ENCODE data around the gene SLC38A9.

SLC38A9 gene

DNA sequence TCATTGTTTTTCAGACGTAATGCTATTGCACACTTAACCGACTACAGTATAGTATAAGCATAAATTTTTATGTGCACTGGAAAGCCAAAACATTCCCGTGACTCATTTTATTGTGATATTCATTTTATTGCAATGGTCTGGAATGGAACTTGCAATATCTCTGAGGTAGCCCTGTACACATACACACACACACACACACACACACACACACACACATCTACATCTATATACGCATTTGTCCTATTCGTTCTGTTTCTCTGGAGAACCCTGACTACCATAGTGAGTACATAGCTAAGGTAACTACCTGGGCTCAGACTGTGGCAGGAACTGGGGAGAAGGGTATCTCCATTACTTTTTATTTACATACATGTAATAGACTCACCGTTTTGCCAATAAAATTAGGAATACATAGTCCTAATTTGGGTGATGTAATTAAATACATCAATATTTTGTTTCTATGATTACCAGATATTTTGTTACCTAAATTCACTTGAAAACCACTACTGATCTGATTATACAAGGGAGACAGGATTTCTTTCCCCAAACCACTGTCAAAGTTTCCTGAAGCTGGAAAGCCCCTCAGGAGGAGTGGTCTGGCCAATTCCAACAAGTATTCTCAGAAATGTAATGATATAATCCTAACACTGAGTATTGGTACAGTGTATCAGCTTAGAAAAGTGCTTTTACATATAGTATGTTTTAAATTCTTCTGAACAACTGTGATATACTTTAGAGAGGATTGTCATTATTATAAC is 103.4 kb downstream of the SLC38A9 start:
- DNase-seq = peak in 1 of 5 experiments; percentile 65

DNA sequence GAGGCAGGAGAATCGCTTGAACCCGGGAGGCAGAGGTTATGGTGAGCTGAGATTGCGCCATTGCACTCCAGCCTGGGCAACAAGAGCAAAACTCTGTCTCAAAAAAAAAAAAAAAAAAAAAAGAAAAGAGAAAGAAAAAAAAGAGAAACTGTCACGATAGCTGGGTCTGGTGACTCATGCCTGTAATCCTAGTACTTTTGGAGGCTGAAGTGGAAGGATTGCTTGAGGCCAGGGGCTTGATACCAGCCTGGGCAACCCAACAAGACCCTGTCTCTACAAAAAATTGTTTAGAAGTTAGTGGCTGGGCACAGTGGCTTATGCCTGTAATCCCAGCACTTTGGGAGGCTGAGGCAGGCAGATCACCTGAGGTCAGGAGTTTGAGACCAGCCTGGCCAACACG is 104.8 kb downstream of the SLC38A9 start:
- peak in 1 of 5 experiments; percentile 64 for DNase-seq

DNA sequence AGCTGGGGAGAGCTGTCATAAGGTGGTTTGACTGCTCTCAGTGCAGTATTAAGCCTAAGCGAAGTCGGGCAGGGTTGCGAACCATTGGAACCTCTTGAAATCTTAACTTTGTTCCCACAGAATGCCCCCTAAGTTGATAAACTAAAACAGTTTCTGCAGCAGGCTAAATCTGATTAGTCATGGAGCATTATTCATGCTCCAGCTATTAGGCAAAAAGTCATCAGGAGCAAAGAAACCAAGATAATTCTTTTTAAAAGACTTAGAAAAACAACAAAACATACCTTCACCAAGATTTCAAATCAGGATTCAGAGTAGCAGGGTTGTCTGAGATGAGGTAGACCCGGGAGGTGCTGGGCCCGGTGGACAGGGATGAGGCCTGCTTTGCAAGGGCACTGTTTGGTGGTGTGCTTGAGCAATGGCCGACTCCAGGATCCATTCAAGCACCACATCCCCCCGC is 107.5 kb downstream of the SLC38A9 start:
- no peak for DNase-seq

DNA sequence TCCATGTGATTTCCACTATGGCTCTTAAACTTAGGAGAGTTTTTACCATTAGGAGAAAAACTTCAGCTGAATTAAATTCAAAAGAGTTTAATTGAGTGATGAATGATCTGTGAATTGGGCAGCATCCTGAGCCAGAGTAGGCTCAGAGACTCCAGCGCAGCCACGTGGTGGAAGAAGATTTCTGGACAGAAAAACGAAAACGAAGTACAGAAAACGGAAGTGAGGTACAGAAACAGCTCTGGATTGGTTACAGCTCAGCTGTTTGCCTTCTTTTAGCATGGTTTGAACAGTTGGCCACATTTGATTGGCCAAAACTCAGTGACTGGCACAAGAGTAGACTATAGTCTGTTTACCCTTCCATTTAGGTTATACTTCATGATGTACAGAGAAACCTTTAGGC is 108.2 kb downstream of the SLC38A9 start:
- DNase-seq = peak in 1 of 5 experiments; percentile 55

DNA sequence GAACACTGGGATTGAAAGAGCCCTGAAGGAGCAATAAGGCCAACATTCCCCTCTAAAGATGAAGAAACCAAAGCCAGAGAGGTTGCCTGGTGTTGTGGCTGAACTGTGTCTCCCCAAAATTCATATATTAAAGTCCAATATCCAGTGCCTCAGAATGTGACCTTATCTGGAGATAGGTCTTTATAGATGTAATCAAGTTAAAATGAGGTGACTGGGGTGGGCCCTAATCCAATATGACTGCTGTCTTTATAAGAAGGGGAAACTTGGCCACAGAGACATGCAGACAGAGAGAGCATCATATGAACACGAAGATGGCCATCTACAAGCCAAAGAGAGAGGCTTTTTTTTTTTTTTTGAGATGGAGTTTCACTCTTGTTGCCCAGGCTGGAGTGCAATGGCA is 110.5 kb downstream of the SLC38A9 start:
- DNase-seq = no peak

DNA sequence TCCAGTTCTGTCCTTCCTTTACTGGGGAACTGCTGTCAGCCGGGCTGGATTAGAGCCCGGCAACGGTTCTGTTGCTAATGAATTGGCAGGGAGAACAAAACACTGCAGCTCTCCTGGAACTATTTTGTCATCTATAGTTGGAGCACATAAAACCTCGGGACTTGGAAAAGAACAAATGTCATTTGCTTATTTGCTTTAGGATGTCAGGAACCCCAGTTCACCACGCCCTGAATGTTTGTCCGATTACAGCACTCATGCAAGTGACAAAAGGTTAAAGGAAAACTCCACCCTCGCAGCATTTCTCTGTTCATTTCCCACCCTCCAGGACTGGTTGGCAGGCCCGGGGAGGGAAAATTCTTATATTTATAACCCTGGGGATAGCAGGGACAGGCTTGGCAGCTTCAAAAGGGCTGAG is 110.9 kb downstream of the SLC38A9 start:
- no peak for DNase-seq

DNA sequence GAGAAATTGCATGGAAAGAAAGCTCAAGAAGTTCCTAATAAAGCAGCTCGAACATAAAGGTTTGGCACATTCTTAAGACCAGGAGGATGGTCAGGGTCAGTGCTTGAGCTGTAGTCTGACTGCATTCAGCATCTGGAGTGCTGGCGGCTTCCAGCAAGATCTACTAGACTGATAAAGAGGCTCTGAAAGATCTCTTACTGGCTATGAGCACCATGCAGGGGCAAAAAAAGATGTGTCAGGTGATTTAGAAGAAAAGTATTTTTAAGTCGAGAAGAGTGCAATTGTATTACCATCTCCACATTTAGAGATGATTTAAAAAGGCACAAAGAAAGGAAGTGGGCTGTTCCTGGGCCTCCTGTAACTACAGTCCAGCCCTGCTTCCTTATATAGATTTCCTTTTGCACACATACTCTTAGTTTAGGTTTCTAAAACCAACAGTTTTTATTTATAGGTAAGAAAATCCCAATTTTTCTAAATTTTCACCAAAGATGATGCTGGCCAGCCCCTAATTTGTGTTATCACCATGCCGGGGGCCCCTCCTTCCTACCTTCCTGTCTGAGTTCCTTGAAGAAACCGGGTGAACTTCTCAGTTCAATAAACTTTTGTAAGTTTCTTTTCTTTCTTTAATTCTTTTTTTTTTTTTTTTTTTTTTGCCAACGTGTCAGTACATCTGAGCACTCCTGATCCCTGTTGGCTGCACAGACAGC is 111.5 kb downstream of the SLC38A9 start:
- DNase-seq = peak in 1 of 5 experiments; percentile 86

DNA sequence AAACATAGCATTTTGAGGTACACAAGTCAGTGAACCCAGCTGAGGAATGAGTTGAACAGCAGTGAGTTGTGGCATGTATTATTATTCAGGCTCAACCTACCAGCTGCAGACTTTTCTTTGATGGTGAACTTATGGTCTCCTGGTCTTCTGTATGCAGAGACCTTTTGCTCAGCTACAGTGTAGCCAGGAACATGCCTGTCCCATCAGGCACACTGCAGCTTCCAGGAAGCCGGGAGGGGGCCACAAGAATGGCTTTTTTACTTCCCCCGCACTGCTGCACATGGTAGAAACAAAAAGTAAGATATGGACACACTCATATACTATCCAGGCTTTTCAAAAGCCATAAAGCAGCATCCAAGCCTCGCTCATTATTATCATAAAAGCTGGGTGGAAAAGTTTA is 112.0 kb downstream of the SLC38A9 start:
- no peak for DNase-seq

DNA sequence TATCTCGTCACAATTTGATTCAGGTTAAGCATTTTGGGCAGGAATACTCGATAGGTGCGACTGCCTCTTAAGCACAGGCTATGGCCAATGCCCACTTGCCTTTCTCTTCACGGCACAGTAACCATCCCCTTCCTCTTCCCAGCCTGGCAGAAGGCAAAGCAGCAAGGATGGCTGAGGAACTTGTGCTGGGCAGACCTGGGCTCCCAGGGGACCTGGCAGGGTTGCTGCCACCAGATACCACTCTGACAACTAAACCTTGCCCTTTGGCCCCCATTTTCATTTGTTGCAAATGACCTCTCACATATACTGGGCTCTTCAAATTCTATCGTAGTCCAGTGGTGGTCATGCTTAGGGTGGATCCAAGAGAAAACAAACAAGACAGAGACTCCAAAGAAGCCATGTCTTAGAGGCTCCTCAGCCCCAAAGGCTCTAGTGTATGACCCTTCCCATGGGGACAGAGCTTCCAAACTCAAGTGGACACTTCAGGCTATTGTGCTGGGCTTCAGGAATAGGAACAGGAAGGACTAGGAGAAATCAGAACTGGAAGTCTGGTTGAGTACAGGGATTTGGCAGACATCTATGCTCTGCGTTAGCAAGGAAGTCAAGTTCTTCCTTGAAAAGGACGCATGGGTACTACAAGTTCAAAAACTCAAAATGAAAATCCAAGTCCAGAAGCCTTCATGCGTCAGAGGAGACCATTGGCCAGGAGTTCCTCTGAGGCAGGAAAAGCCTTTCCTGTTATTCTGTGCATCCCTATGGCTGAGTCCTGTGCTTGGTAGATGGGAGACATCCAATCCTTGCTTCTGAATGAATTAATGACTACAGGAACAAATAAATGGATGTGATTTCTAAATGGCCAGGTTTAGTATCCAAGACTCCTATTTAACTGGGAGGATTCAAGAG is 112.7 kb downstream of the SLC38A9 start:
- DNase-seq = no peak

DNA sequence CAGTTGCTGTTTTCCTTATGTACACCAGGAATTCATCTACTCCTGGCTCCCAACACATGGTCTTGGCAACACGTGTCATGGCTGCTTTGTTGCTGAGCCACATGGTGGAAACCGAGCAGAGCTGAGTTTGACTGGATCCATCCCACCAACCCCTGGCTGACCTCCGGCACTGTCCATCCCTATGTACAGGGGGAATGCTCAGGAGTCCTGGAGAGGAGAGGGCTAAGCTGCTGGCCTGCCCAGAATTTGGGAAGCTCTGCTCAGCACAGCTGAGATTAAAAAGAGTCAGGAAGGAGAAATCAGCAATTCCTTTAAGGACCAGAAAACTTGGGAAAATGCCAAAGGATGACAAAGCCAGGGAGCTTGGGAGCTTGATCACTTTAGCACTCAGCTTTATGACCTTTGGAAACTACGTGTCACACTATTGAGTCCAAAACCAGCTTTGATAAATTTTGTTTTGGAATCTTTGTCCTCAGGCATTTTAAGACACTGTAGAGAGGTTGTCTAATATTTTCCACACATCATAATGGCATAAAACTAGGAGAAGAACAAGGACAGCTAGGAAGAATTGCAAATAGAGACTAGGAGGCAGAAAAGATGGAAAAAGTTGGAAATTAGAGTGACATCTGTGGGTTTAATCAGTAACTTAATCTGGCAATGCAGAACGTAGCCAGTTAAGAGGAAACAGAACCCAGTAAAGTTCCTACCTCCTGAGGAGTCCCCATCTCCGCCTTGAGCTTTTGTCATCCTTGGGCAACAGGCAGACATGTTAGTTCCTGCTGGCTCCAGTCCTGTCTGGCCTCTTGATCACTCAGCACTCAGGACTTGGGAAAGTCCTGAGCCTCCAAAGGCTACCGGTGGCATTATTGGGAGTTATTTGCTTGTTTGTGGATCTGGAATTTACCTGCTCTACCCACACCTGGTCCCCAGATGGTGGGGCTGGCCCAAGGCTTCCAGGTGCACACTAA is 114.8 kb downstream of the SLC38A9 start:
- no peak for DNase-seq

DNA sequence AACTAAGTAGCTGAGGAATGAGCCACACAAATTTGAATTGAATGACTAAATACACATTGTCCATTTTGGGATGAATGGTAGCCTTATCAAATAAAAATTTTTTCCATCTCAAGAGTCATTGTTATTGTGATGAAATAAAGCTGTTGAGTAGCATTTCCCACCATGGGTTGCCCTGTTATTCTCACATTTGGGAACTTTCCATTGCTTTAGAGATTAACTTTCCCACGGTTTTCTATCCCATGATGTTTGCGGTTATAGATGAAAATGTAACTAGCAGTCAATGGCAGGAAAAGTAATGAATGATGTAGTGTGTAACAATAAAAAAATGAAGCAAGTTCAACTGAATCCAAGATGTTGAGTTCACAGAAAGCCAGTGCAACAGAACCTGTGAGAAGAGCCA is 117.5 kb downstream of the SLC38A9 start:
- DNase-seq = no peak

DNA sequence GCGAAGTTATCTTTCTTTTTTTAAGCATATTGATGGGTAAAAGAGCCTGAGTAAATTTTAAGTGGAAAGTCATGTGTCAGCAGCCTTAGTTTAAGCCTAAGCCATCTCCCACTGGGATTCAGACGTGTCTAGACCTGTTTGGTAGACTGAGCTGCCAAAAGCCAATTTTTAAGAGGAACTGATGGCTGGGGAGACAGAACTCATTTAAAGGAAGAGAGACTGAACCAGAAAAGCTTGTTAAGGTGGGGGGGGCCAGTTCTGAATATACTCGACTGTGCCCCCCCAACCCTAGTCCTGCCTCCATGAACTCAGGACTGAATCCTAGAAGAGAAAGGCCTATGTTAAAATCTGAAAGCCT is 119.0 kb downstream of the SLC38A9 start:
- DNase-seq = no peak

DNA sequence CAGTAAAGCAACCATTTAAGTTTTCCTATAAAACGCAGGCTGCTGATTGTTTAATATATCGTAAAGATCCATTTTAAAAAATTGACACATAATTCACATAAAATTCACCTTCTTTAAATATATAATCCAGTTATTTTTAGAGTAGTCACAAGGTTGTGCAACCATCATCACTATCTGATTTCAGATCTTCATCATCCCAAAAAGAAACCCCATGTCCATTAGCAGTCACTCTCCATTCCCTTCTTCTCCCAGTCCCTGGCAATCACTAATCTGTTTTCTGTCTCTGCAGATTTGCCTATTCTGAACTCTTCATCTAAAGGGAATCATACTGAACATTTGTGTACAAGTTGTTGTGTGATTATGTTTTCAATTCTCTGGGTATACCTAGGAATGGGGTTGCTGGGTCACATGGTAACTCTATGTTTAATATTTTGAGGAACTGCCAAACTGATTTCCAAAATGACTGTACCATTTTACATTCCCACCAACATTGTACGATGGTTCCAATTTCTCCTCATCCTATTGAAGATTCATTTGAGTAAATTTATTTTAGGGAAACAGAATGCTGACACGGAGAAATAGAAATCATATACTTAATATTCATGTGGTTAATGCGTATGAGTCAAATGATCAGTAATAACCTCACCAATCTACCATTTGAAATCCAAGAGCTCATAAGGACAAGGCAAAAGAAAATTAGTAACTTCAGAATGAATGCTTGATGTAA is 119.6 kb downstream of the SLC38A9 start:
- DNase-seq = no peak

DNA sequence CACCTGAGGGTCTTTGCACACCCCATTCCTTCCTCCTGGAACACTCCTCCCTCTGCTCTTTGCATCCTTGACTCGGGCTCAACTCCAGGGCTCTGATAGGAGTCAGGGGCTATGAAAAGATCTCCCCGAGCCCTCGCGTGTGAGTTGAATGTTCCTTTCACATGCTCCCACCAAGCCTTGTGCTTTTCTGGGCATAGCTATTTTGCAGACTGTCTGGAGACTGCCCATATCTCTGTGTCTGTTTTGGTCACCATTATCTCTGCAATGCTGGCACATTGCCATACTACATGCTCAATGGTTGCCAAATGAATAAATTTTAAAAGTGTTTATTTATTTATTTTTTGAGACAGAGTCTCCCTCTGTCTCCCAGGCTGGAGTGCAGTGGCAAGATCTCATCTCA is 120.4 kb downstream of the SLC38A9 start:
- DNase-seq = no peak

DNA sequence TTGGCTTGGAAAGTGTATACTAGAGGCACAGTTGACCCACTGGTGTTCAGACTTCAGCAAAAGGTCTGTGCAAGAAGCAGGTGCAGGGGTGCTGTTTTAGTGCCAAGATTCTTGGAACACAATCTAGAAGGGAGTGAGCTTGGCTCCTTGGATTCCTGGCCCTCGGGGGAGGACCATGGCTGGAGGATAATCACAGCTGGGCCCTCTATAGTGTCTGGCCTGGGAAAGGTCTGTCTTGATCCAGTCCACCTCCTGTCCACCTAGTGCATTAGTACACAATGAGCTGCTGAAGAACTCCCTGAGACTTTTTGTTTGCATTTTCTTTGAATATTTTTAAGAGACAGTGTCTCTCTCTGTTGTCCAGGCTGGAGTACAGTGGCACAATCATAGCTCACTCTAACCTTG is 126.9 kb downstream of the SLC38A9 start:
- DNase-seq = no peak

DNA sequence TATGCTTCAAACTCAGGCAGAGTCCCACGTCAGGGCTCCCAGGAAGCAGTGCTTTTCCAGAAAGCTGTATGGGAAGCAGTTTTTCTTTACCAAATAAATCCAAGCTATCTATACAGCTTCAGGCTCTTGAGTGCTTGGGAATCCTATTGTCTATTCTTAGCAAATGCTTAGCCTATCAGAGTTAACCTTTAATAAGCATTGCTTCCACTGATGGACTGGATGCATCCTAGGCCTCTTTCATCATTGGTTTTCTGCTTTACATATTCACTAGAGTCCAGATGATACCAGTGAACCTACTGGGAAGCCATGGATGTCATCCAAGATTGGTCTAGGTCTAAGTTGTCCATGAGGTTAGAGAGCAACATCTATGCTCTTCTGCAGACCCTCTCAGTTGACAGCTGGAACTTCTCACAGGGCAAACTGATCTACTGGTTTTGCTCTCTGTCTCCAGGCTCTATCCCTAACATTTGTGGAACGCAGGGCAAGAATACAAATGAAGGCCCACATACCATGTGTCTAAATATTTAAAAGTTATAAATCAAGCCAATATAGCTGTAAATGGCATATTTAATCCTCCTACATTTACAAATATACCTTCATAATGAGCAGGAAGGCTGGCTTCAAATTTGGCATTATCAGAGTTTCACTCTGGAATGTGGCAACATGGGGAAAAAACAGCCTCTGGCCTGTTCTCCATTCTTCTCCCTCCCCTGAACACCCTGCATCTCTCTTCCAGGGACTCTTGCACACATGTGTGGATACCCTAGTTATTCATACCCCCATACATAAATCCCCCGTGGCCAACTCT is 127.5 kb downstream of the SLC38A9 start:
- DNase-seq = no peak

DNA sequence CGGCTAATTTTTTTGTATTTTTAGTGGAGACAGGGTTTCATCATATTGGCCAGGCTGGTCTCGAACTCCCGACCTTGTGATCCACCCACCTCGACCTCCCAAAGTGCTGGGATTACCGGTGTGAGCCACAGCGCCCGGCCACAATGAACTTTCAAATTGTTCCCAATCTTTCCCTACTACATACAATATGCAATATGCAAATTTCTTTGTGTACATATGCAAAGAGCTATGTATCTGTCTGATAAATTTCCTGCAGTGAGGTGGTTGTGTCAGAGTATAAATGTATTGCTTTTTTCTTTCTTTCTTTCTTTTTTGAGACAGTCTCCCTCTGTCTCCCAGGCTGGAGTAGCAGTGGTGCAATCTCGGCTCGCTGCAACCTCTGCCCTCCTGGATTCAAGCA is 128.5 kb downstream of the SLC38A9 start:
- DNase-seq = no peak

DNA sequence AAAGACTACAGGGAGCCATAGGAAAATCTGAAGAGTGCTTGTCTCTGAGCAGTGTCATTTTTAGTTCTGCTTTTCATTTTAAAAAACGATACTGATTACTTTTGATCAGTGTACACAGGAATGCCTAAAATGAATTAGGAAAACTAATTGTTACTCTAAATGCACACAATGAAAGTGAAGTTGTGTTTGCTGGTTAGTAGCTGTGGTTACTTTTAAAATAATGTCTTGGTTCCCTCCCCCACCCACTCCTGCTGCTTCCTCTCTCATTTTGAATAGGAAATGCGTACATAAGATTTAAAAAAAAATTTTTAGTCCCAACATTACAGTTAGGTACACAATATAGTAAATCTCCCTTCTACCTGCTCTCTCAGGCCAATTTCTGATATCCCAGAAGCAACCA is 129.9 kb downstream of the SLC38A9 start:
- peak in 1 of 5 experiments; percentile 82 for DNase-seq

DNA sequence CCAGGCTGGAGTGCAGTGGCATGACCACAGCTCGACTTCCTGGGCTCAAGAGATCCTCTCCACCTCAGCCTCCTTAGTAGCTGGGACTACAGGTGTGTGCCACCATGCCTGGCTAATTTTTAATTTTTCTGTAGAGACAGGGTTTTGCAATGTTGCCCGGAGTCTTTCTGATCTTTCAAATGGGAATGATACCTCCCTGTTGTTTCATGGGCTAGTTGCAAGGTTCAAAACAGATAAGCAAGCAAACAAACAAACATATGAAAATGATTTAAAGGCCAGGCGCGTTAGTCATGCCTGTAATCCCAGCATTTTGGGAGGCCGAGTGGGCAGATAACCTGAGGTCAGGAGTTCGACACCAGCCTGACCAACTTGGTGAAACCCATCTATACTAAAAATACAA is 132.1 kb downstream of the SLC38A9 start:
- DNase-seq = no peak

DNA sequence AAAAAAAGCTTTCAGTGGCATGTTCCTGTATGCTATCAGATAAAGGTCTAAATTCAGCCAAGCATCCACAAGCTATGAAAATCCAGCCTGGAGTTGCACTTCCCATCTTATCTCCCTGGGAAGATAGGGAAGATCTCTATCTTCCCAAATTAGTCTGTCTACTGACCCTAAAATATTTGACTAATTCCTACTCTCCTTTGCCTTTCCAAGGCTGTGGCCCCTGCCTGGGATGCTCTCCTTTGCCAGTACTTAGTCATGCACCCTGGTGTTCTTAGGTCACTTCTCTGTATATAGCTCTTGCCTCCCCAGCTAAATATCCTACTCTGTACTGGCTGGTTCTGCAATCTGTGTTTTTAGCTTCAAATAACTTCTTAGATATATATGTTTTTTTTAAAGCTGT is 133.4 kb downstream of the SLC38A9 start:
- DNase-seq = no peak

All from T-helper 2 cell (primary cell).